Measurements from ENCODE around the gene IL12A.

Gene IL12A

GRCh38 chr3:159988617-159989271, at the start of gene IL12A:
Gene IL12A (plus strand): TSS chr3:159988835.
- H3K4me3 ChIP-seq (ENCODE audit: low read depth, low read length), result peak within 1 kb of the TSS; percentile 34
- peak; percentile 82 for TF ChIP-seq CTCF (IDR thresholded peaks at IDR 0.05; ENCODE audit: low read depth, low read length)
- no peak for TF ChIP-seq POLR2A (IDR thresholded peaks at IDR 0.05; ENCODE audit: extremely low read depth, insufficient read length)
- peak; percentile 71 for DNase-seq (ENCODE audit: low read depth)

GRCh38 chr3:159941038-159942000, 47.3 kb upstream of the IL12A start:
- no peak for DNase-seq (ENCODE audit: low read depth)

GRCh38 chr3:159944781-159945180, 43.9 kb upstream of the IL12A start:
- H3K4me3 ChIP-seq (ENCODE audit: low read depth, low read length), result no peak overlapping the region
- DNase-seq (ENCODE audit: low read depth), result no peak
- TF ChIP-seq MYC (IDR thresholded peaks at IDR 0.05; ENCODE audit: low read depth, low read length) (no peak), MAX (IDR thresholded peaks at IDR 0.05; ENCODE audit: low read depth, low read length) (no peak), CTCF (IDR thresholded peaks at IDR 0.05; ENCODE audit: low read depth, low read length) (no peak), POLR2A (IDR thresholded peaks at IDR 0.05; ENCODE audit: extremely low read depth, insufficient read length) (no peak)

More at GRCh38 chr3:159941038-159942000, 47.3 kb upstream of the IL12A start:
- H3K4me3 ChIP-seq (ENCODE audit: low read depth, low read length), result no peak overlapping the region
- no peak for TF ChIP-seq CTCF (IDR thresholded peaks at IDR 0.05; ENCODE audit: low read depth, low read length)
- TF ChIP-seq MAX (IDR thresholded peaks at IDR 0.05; ENCODE audit: low read depth, low read length), result no peak
- no peak for TF ChIP-seq MYC (IDR thresholded peaks at IDR 0.05; ENCODE audit: low read depth, low read length)
- TF ChIP-seq POLR2A (IDR thresholded peaks at IDR 0.05; ENCODE audit: extremely low read depth, insufficient read length), result no peak

GRCh38 chr3:159945930-159946329, 42.7 kb upstream of the IL12A start:
- TF ChIP-seq MYC (IDR thresholded peaks at IDR 0.05; ENCODE audit: low read depth, low read length) (no peak), POLR2A (IDR thresholded peaks at IDR 0.05; ENCODE audit: extremely low read depth, insufficient read length) (no peak), MAX (IDR thresholded peaks at IDR 0.05; ENCODE audit: low read depth, low read length) (no peak), CTCF (IDR thresholded peaks at IDR 0.05; ENCODE audit: low read depth, low read length) (no peak)
- DNase-seq (ENCODE audit: low read depth), result no peak
- no peak overlapping the region for H3K4me3 ChIP-seq (ENCODE audit: low read depth, low read length)

- DNase-seq (ENCODE audit: low read depth), result no peak
- no peak for TF ChIP-seq CTCF (IDR thresholded peaks at IDR 0.05; ENCODE audit: low read depth, low read length)
- no peak for TF ChIP-seq MYC (IDR thresholded peaks at IDR 0.05; ENCODE audit: low read depth, low read length)
- TF ChIP-seq MAX (IDR thresholded peaks at IDR 0.05; ENCODE audit: low read depth, low read length), result no peak
- TF ChIP-seq POLR2A (IDR thresholded peaks at IDR 0.05; ENCODE audit: extremely low read depth, insufficient read length), result no peak
Observed at GRCh38 chr3:159947220-159947619, 41.4 kb upstream of the IL12A start.

More at GRCh38 chr3:159947220-159947619, 41.4 kb upstream of the IL12A start:
- H3K4me3 ChIP-seq (ENCODE audit: low read depth, low read length), result no peak overlapping the region
